Liver (tissue), 9 donors: ENCODE measurements around the gene MYO1C. TPM values are rescaled to one million over a fixed set of nuclear protein-coding genes. Genes with fewer than 3 reads are reported as not detected.
A peak's percentile ranks its signal among the peaks of the same experiment; 100 is the strongest.

Source experiments
- DNase-seq: peaks from one replicate; pipeline ENCODE4 v3.0.0-alpha.2; 2017; ENCODE audit warnings: low spot score
- H3K27ac ChIP-seq, 2 donors: one replicate each; pipeline ENCODE4 v1.7.0; 2013; ENCODE audit warnings: inconsistent platforms in 2 of 2, low read length in 2 of 2, control low read depth in 1 of 2, low read depth in 1 of 2, mild to moderate bottlenecking in 1 of 2
- H3K27me3 ChIP-seq, 4 donors: one replicate each; pipeline versions ENCODE4 v1.6.1 to v1.7.0; 2013; ENCODE audit warnings: low read length in 3 of 4, inconsistent platforms in 1 of 4, mild to moderate bottlenecking in 1 of 4, moderate library complexity in 1 of 4; ENCODE audit not compliant: control insufficient read depth in 4 of 4, insufficient read depth in 4 of 4
- H3K36me3 ChIP-seq, 4 donors: one replicate each; pipeline versions ENCODE4 v1.6.1 to v1.7.0; 2013; ENCODE audit warnings: low read length in 3 of 4, mild to moderate bottlenecking in 3 of 4, low read depth in 1 of 4, moderate library complexity in 1 of 4; ENCODE audit not compliant: control insufficient read depth in 4 of 4, insufficient read depth in 3 of 4
- H3K4me1 ChIP-seq, 4 donors: one replicate each; pipeline versions ENCODE4 v1.6.1 to v1.7.0; 2013; ENCODE audit warnings: low read length in 3 of 4, mild to moderate bottlenecking in 3 of 4, moderate library complexity in 1 of 4; ENCODE audit not compliant: control insufficient read depth in 4 of 4, insufficient read depth in 4 of 4
- H3K4me3 ChIP-seq, 3 donors: one replicate each; pipeline versions ENCODE4 v1.6.1 to v1.7.0; 2013; ENCODE audit warnings: low read length in 3 of 3, control low read depth in 1 of 3, low read depth in 1 of 3, mild to moderate bottlenecking in 1 of 3
- H3K9ac ChIP-seq, 2 donors: one replicate each; pipeline ENCODE4 v1.7.0; 2013; ENCODE audit warnings: low read length in 2 of 2, mild to moderate bottlenecking in 2 of 2, moderate library complexity in 2 of 2, control low read depth in 1 of 2, low read depth in 1 of 2
- H3K9me3 ChIP-seq, 4 donors: one replicate each; pipeline versions ENCODE4 v1.6.1 to v1.7.0; 2013; ENCODE audit warnings: low read length in 3 of 4; ENCODE audit not compliant: control insufficient read depth in 4 of 4
- HNF4A ChIP-seq, 2 donors: conservative IDR thresholded peaks; 2 replicates each; pipeline ENCODE4 v1.6.1; 2016; ENCODE audit warnings: antibody characterized with exemption in 2 of 2, mild to moderate bottlenecking in 2 of 2
- JUND ChIP-seq, 2 donors: IDR thresholded peaks; 2 replicates each; pipeline ENCODE4 v1.6.1; 2016; ENCODE audit warnings: antibody characterized with exemption in 2 of 2
- NR2F2 ChIP-seq: IDR thresholded peaks from 2 replicates; pipeline ENCODE4 v1.6.1; 2016; ENCODE audit warnings: antibody characterized with exemption
- RAD21 ChIP-seq, 2 donors: IDR thresholded peaks; 2 replicates each; pipeline ENCODE4 v1.6.1; 2016; ENCODE audit warnings: antibody characterized with exemption in 2 of 2, mild to moderate bottlenecking in 2 of 2
- TAF1 ChIP-seq: conservative IDR thresholded peaks from 2 replicates; pipeline ENCODE4 v1.6.1; 2016; ENCODE audit warnings: antibody characterized with exemption, mild to moderate bottlenecking
- YY1 ChIP-seq: IDR thresholded peaks from 2 replicates; pipeline ENCODE4 v1.6.1; 2016; ENCODE audit warnings: antibody characterized with exemption, mild to moderate bottlenecking
- WGBS: extraction: QIAGEN DNeasy Blood & Tissue Kit; methylation state at CpG from one replicate; pipeline ENCODE4 v1.1.7; 2013; 5-methylcytosine and 5-hydroxymethylcytosine counted together
- polyA plus RNA-seq, 2 donors: library from polyadenylated mRNA; stranded (reverse) in 1 of 2; unstranded in 1 of 2; fragments of 200-250 nt in 1 of 2; fragments of >200 nt in 1 of 2; fragmentation: Nextera tagmentation in 1 of 2; extraction: Ambion mirVana in 1 of 2; gene quantifications; one replicate each; pipeline versions ENCODE4 v1.2.1 to v1.2.3, GENCODE V29; 2013 to 2015
- total RNA-seq, 2 donors: library from RNA; depleted of rRNA; stranded (reverse); fragments of >200 nt; gene quantifications; one replicate each; pipeline ENCODE4 v1.2.3, GENCODE V29; 2014
- TF ChIP-seq, protein P1 (sequence below): IDR thresholded peaks from 2 replicates; pipeline ENCODE4 v1.6.1; 2016; ENCODE audit warnings: antibody characterized with exemption, mild to moderate bottlenecking
- TF ChIP-seq, protein P2 (sequence below): IDR thresholded peaks from 2 replicates; pipeline ENCODE4 v1.6.1; 2016; ENCODE audit warnings: antibody characterized with exemption
- TF ChIP-seq, protein P3 (sequence below): IDR thresholded peaks from 2 replicates; pipeline ENCODE4 v1.6.1; 2016; ENCODE audit warnings: antibody characterized with exemption
- TF ChIP-seq, protein P4 (sequence below): IDR thresholded peaks from 2 replicates; pipeline ENCODE4 v1.6.1; 2016; ENCODE audit warnings: antibody characterized with exemption
- donor health status: healthy.
- donor health status: healthy.
- donor health status: healthy.
- donor health status: healthy.
- donor health status: healthy.

The MYO1C gene, protein sequence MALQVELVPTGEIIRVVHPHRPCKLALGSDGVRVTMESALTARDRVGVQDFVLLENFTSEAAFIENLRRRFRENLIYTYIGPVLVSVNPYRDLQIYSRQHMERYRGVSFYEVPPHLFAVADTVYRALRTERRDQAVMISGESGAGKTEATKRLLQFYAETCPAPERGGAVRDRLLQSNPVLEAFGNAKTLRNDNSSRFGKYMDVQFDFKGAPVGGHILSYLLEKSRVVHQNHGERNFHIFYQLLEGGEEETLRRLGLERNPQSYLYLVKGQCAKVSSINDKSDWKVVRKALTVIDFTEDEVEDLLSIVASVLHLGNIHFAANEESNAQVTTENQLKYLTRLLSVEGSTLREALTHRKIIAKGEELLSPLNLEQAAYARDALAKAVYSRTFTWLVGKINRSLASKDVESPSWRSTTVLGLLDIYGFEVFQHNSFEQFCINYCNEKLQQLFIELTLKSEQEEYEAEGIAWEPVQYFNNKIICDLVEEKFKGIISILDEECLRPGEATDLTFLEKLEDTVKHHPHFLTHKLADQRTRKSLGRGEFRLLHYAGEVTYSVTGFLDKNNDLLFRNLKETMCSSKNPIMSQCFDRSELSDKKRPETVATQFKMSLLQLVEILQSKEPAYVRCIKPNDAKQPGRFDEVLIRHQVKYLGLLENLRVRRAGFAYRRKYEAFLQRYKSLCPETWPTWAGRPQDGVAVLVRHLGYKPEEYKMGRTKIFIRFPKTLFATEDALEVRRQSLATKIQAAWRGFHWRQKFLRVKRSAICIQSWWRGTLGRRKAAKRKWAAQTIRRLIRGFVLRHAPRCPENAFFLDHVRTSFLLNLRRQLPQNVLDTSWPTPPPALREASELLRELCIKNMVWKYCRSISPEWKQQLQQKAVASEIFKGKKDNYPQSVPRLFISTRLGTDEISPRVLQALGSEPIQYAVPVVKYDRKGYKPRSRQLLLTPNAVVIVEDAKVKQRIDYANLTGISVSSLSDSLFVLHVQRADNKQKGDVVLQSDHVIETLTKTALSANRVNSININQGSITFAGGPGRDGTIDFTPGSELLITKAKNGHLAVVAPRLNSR
- total RNA-seq (10 to 100 TPM; 20.3 to 61.7 TPM), polyA plus RNA-seq (10 to 100 TPM; 22.9 to 33.6 TPM)

DNA sequence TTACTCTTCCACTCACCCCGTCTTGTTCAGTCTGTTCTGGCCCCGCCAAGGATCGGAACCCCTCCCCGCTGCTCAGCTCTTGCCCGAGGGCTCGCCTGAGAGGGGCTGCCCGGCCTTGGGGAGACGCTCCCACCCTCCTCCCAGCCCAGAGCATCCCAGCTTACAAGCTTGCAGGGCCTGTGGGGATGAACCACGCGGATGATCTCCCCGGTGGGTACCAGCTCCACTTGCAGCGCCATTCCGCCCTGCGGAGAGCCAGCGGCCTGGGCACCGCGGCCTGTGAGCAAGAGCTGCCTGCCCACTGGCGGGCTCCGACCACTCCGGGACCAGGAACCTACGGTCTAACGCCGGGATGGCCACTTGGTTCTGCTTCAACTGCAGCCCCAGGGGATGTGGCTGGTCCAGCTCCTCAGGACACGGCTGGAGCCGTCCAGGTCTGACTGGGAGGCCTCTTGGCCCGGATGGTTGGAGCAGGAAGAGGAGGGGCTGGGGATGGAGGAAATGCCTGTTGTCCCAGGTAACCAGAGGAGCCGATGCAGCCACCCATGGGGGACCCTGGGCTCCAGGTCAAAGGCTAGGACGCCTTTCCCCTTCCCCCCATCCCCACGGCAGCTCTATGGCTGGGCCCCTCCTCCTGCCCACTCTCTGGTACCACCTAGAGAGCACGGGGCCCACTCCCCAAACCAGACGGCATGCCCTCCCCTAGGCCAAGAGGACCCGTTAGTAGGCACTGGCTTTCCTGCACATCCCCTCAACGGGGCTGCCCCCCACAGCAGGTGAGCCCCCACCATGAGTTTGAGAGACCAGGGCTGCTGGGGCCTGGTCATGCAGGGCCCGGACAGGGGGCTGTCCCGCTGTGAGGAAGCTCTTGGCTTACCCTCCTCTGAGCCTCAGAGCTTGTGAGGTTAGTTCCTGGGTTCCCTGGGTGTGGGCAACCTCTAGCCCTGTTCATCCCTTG, at the start of gene MYO1C:
MYO1C (minus strand) TSS at position 438 of the 958 bp plus-strand sequence; CDS start at position 239, 199 bp downstream.
- H3K4me1 ChIP-seq: peaks cover 10 to 45% (median 29%) of the 10 kb centered on the region in 4 donors
- TF ChIP-seq, protein P1, sequence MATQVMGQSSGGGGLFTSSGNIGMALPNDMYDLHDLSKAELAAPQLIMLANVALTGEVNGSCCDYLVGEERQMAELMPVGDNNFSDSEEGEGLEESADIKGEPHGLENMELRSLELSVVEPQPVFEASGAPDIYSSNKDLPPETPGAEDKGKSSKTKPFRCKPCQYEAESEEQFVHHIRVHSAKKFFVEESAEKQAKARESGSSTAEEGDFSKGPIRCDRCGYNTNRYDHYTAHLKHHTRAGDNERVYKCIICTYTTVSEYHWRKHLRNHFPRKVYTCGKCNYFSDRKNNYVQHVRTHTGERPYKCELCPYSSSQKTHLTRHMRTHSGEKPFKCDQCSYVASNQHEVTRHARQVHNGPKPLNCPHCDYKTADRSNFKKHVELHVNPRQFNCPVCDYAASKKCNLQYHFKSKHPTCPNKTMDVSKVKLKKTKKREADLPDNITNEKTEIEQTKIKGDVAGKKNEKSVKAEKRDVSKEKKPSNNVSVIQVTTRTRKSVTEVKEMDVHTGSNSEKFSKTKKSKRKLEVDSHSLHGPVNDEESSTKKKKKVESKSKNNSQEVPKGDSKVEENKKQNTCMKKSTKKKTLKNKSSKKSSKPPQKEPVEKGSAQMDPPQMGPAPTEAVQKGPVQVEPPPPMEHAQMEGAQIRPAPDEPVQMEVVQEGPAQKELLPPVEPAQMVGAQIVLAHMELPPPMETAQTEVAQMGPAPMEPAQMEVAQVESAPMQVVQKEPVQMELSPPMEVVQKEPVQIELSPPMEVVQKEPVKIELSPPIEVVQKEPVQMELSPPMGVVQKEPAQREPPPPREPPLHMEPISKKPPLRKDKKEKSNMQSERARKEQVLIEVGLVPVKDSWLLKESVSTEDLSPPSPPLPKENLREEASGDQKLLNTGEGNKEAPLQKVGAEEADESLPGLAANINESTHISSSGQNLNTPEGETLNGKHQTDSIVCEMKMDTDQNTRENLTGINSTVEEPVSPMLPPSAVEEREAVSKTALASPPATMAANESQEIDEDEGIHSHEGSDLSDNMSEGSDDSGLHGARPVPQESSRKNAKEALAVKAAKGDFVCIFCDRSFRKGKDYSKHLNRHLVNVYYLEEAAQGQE: no peak
- TF ChIP-seq TAF1: no peak
- TF ChIP-seq, protein P2, sequence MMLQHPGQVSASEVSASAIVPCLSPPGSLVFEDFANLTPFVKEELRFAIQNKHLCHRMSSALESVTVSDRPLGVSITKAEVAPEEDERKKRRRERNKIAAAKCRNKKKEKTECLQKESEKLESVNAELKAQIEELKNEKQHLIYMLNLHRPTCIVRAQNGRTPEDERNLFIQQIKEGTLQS: no peak
- no peak for TF ChIP-seq NR2F2
- no peak for TF ChIP-seq JUND (IDR thresholded peaks at IDR 0.05)
- TF ChIP-seq, protein P3, sequence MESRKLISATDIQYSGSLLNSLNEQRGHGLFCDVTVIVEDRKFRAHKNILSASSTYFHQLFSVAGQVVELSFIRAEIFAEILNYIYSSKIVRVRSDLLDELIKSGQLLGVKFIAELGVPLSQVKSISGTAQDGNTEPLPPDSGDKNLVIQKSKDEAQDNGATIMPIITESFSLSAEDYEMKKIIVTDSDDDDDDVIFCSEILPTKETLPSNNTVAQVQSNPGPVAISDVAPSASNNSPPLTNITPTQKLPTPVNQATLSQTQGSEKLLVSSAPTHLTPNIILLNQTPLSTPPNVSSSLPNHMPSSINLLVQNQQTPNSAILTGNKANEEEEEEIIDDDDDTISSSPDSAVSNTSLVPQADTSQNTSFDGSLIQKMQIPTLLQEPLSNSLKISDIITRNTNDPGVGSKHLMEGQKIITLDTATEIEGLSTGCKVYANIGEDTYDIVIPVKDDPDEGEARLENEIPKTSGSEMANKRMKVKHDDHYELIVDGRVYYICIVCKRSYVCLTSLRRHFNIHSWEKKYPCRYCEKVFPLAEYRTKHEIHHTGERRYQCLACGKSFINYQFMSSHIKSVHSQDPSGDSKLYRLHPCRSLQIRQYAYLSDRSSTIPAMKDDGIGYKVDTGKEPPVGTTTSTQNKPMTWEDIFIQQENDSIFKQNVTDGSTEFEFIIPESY: no peak
- TF ChIP-seq YY1: no peak
- TF ChIP-seq, protein P4, sequence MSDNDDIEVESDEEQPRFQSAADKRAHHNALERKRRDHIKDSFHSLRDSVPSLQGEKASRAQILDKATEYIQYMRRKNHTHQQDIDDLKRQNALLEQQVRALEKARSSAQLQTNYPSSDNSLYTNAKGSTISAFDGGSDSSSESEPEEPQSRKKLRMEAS: no peak
- no peak for TF ChIP-seq HNF4A (conservative IDR thresholded peaks at IDR 0.05)
- no peak for TF ChIP-seq RAD21 (IDR thresholded peaks at IDR 0.05)
- 72% methylated on average over 35 of the region's 35 CpGs for WGBS
- no peaks in the 10 kb centered on the region for H3K27me3 ChIP-seq
- H3K9ac ChIP-seq: no peak within 1 kb of the TSS
- no peaks in the 10 kb centered on the region for H3K9me3 ChIP-seq
- DNase-seq: no peak
- peaks cover 1 to 25% (median 13%) of the 10 kb centered on the region in 4 donors for H3K36me3 ChIP-seq
- peak within 1 kb of the TSS; percentile 54 to 63 for H3K27ac ChIP-seq
- peak within 1 kb of the TSS in 2 of 3 donors; percentile 51 to 94 for H3K4me3 ChIP-seq
